Sigmoid colon (tissue), 7 donors: Measurements from ENCODE around the gene CCDC154. TPM values are rescaled to one million over a fixed set of nuclear protein-coding genes. Genes with fewer than 3 reads are reported as not detected.

Experiments
- DNase-seq: peaks from one replicate; pipeline ENCODE4 v3.0.0-alpha.2; 2019
- H3K27ac ChIP-seq, 4 donors: fragments of 200-600 bp; sonication (generic); one replicate each; pipeline ENCODE4 v1.5.1; 2016 to 2019; ENCODE audit warnings: mild to moderate bottlenecking in 1 of 4
- H3K27me3 ChIP-seq, 3 donors: fragments of 200-600 bp; sonication (generic); one replicate each; pipeline ENCODE4 v1.5.1; 2019; ENCODE audit warnings: mild to moderate bottlenecking in 1 of 3
- H3K36me3 ChIP-seq, 4 donors: fragments of 200-600 bp; sonication (generic); one replicate each; pipeline ENCODE4 v1.5.1; 2016 to 2019
- H3K4me1 ChIP-seq, 4 donors: fragments of 200-600 bp; sonication (generic); one replicate each; pipeline ENCODE4 v1.5.1; 2017 to 2019
- H3K4me3 ChIP-seq, 4 donors: fragments of 200-600 bp; sonication (generic); one replicate each; pipeline ENCODE4 v1.5.1; 2017 to 2019; ENCODE audit warnings: mild to moderate bottlenecking in 2 of 4, moderate library complexity in 1 of 4
- H3K9me3 ChIP-seq, 4 donors: fragments of 200-600 bp in 3 of 4; sonication (generic) in 3 of 4; one replicate each; pipeline versions ENCODE4 v1.5.1 to v1.6.1; 2013 to 2019
- CTCF ChIP-seq, 4 experiments: fragments of 450-650 bp in 3 of 4; fragments of 200-600 bp in 1 of 4; IDR thresholded peaks; one replicate each; pipeline ENCODE4 v1.5.1; 2016 to 2019; ENCODE audit warnings: antibody characterized with exemption in 4 of 4, mild to moderate bottlenecking in 3 of 4, moderate library complexity in 2 of 4
- EP300 ChIP-seq, 4 donors: sonication (generic); formaldehyde crosslinking; IDR thresholded peaks; one replicate each; pipeline ENCODE4 v1.6.1; 2017; ENCODE audit warnings: antibody characterized with exemption in 4 of 4
- POLR2A ChIP-seq, 2 donors: fragments of 450-650 bp; IDR thresholded peaks; one replicate each; pipeline ENCODE4 v1.6.1; 2016; ENCODE audit warnings: antibody characterized with exemption in 2 of 2, mild to moderate bottlenecking in 2 of 2, moderate library complexity in 2 of 2
- POLR2AphosphoS5 ChIP-seq, 4 donors: sonication (generic); formaldehyde crosslinking; IDR thresholded peaks; one replicate each; pipeline ENCODE4 v1.6.1; 2017; ENCODE audit warnings: antibody characterized with exemption in 4 of 4
- WGBS, 2 donors: extraction: QIAGEN DNeasy Blood & Tissue Kit; methylation state at CpG; one replicate each; pipeline ENCODE4 v1.1.7; 2013; 5-methylcytosine and 5-hydroxymethylcytosine counted together
- intact Hi-C: fragments of 100-400 bp; cut with DNase I; formaldehyde crosslinking; loops from one replicate; pipeline ENCODE4 v1.15.1; 2023
- polyA plus RNA-seq, 3 donors: library from polyadenylated mRNA; stranded (reverse); fragments of 200-250 nt; gene quantifications; one replicate each; pipeline ENCODE4 v1.2.3, GENCODE V29; 2013
- total RNA-seq, 4 donors: library from RNA; depleted of rRNA; stranded (reverse); fragments of >200 nt; gene quantifications; one replicate each; pipeline ENCODE4 v1.1.0, GENCODE V29; 2016
- donor health status: healthy with polysubstance abuse.
- donor health status: Bipolar disorder and iron deficiency.
- donor health status: healthy.

The CCDC154 gene
- total and polyA plus RNA-seq, 7 donors = 0.55 to 1.4 TPM; not detected in 5

- no peaks in the 10 kb centered on the region for H3K27me3 ChIP-seq
- TF ChIP-seq EP300 (IDR thresholded peaks at IDR 0.05) = no peak
- TF ChIP-seq POLR2AphosphoS5 (IDR thresholded peaks at IDR 0.05) = no peak
- no peak for TF ChIP-seq CTCF (IDR thresholded peaks at IDR 0.05)
- TF ChIP-seq POLR2A (IDR thresholded peaks at IDR 0.05) = no peak
- intact Hi-C loops = no loop called here
- WGBS, 2 donors = 93% methylated on average over 29 of the region's 29 CpGs
- no peak overlapping the region for H3K4me3 ChIP-seq
- H3K4me1 ChIP-seq = no peaks in the 10 kb centered on the region
- no peaks in the 10 kb centered on the region for H3K9me3 ChIP-seq
- H3K27ac ChIP-seq = no peak overlapping the region
- H3K36me3 ChIP-seq = peaks cover 33 to 88% (median 40%) of the 10 kb centered on the region in 4 donors
- DNase-seq = no peak
Observed at GRCh38 chr16:1401061-1401757, 43.1 kb downstream of the CCDC154 start.

DNA sequence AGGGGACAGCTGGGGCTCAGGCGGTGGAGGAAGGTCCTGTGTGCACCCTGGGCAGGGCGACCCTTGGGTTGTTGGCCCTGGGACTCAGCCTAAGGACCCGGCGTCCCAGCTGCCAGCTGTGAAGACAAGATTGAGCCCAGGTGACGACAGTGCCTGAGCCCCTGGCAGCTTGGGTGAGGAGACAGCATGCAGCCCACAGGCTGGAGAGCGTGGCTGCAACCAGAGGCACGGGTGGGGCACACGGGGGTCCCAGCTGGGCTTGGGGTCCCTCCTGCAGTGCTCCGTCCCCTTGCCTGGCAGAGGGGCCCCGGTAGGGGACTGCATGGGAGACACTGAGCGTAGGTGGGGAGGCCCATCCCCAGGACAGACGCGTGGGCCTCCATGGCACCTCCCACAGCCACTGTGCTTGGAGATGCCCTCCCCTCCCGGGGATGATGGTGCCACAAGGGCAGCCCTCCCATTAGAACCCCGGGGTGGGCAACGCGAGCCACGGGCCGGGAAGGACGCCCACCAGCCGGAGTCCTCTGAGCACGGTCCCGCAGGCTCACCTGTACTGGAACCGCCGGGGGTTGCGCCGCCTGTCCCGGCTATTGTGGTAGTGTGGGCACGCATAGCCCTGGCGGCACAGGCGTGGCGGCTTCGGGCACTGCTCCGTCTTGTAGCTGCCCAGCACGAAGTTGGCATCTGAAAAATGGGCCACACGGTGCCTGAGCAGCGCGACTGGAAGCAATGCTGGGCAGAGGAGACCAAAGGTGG is 45.4 kb downstream of the CCDC154 start:
- WGBS, 2 donors = 96 to 97% methylated on average over 38 of the region's 38 CpGs
- Histone ChIP-seq H3K27ac (no peak overlapping the region), H3K27me3 (no peaks in the 10 kb centered on the region), H3K4me3 (no peak overlapping the region), H3K9me3 (no peaks in the 10 kb centered on the region), H3K36me3 (peaks cover 33 to 96% (median 41%) of the 10 kb centered on the region in 4 donors), H3K4me1 (no peaks in the 10 kb centered on the region)
- no peak for DNase-seq
- TF ChIP-seq POLR2AphosphoS5 (IDR thresholded peaks at IDR 0.05) = no peak
- no peak for TF ChIP-seq EP300 (IDR thresholded peaks at IDR 0.05)
- no peak for TF ChIP-seq POLR2A (IDR thresholded peaks at IDR 0.05)
- no peak for TF ChIP-seq CTCF (IDR thresholded peaks at IDR 0.05)
- intact Hi-C loops = no loop called here

DNA sequence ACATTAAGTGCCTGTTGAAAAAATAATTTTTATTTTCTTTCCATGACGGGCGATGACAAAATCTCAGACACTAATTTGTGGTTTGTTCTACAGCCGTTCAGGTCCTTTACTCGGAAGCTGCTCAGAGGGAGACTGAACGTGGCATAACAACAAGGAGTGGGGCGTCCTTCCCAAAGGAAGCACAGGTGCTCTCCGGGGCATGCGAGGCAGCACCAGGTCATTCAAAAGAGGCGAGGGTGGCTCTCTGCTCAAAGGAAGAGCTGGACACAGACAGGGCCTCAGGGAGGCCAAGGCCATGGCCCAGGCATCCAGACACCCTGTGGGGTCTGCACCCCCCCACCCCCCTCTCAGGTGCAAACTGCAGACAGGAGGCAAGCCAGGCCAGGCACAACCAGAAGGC is 46.0 kb downstream of the CCDC154 start:
- no peak overlapping the region for H3K4me3 ChIP-seq
- TF ChIP-seq POLR2A (IDR thresholded peaks at IDR 0.05) (no peak), POLR2AphosphoS5 (IDR thresholded peaks at IDR 0.05) (no peak), CTCF (IDR thresholded peaks at IDR 0.05) (no peak), EP300 (IDR thresholded peaks at IDR 0.05) (no peak)
- intact Hi-C loops = no loop called here
- H3K9me3 ChIP-seq = no peaks in the 10 kb centered on the region
- H3K4me1 ChIP-seq = no peaks in the 10 kb centered on the region
- 93 to 95% methylated on average over 9 of the region's 9 CpGs for WGBS, 2 donors
- H3K27ac ChIP-seq = no peak overlapping the region
- H3K36me3 ChIP-seq = peaks cover 40 to 96% (median 48%) of the 10 kb centered on the region in 4 donors
- DNase-seq = no peak
- no peaks in the 10 kb centered on the region for H3K27me3 ChIP-seq

GRCh38 chr16:1397779-1398178 is 46.6 kb downstream of the CCDC154 start:
- no peak for DNase-seq
- no peak overlapping the region for H3K4me3 ChIP-seq
- no peaks in the 10 kb centered on the region for H3K9me3 ChIP-seq
- no peak for TF ChIP-seq EP300 (IDR thresholded peaks at IDR 0.05)
- H3K4me1 ChIP-seq = no peaks in the 10 kb centered on the region
- H3K27me3 ChIP-seq = no peaks in the 10 kb centered on the region
- H3K27ac ChIP-seq = no peak overlapping the region
- intact Hi-C loops = no loop called here
- H3K36me3 ChIP-seq = peaks cover 44 to 96% (median 48%) of the 10 kb centered on the region in 4 donors
- WGBS, 2 donors = 93 to 95% methylated on average over 21 of the region's 21 CpGs

- 57 to 84% methylated on average over 22 of the region's 22 CpGs for WGBS, 2 donors
- Histone ChIP-seq H3K9me3 (no peaks in the 10 kb centered on the region), H3K27me3 (no peaks in the 10 kb centered on the region), H3K4me3 (no peak overlapping the region), H3K27ac (no peak overlapping the region), H3K4me1 (no peaks in the 10 kb centered on the region), H3K36me3 (peaks cover 33 to 92% (median 44%) of the 10 kb centered on the region in 4 donors)
- no peak for DNase-seq
- no peak for TF ChIP-seq POLR2AphosphoS5 (IDR thresholded peaks at IDR 0.05)
- no peak for TF ChIP-seq POLR2A (IDR thresholded peaks at IDR 0.05)
- TF ChIP-seq EP300 (IDR thresholded peaks at IDR 0.05) = no peak
- TF ChIP-seq CTCF (IDR thresholded peaks at IDR 0.05) = no peak
- intact Hi-C loops = no loop called here
Observed at GRCh38 chr16:1395444-1396031, 48.8 kb downstream of the CCDC154 start.
